H9 (cell line): Measurements from ENCODE around the gene MCL1. TPM values are rescaled to one million over a fixed set of nuclear protein-coding genes. Genes with fewer than 3 reads are reported as not detected.
"Not testable (repeated sequence)": the region's sequence is repeated elsewhere in the genome, so short reads cannot be mapped to it uniquely, and the experiment has no call there.

Experiments
- DNase-seq: peaks from one replicate; pipeline ENCODE4 v3.0.0-alpha.2; 2017
- H2AFZ ChIP-seq: one replicate; pipeline ENCODE4 v1.6.1; 2013; ENCODE audit warnings: mild to moderate bottlenecking, low read length, control low read depth, moderate library complexity
- H2AK5ac ChIP-seq: 2 replicates; pipeline ENCODE4 v1.6.1; 2013; ENCODE audit warnings: low read length, control low read depth, mixed read lengths; ENCODE audit not compliant: insufficient read length
- H2BK120ac ChIP-seq: one replicate; pipeline ENCODE4 v1.6.1; 2013; ENCODE audit warnings: low read depth, mild to moderate bottlenecking, low read length, control low read depth, inconsistent platforms; ENCODE audit not compliant: poor library complexity, severe bottlenecking
- H2BK12ac ChIP-seq: 2 replicates; pipeline ENCODE4 v1.6.1; 2013; ENCODE audit warnings: low read length, control low read depth, mixed read lengths, low read depth; ENCODE audit not compliant: insufficient read length
- H2BK15ac ChIP-seq: 2 replicates; pipeline ENCODE4 v1.6.1; 2013; ENCODE audit warnings: low read depth, low read length, control low read depth
- H2BK20ac ChIP-seq: one replicate; pipeline ENCODE4 v1.6.1; 2013; ENCODE audit warnings: low read depth, mild to moderate bottlenecking, low read length, control low read depth, inconsistent platforms; ENCODE audit not compliant: poor library complexity, severe bottlenecking
- H2BK5ac ChIP-seq: 2 replicates; pipeline ENCODE4 v1.6.1; 2013; ENCODE audit warnings: low read length, control low read depth, mixed read lengths; ENCODE audit not compliant: insufficient read length
- H3K14ac ChIP-seq: 2 replicates; pipeline ENCODE4 v1.6.1; 2013; ENCODE audit warnings: low read length, control low read depth; ENCODE audit not compliant: insufficient read depth
- H3K18ac ChIP-seq: 2 replicates; pipeline ENCODE4 v1.6.1; 2013; ENCODE audit warnings: low read depth, mild to moderate bottlenecking, mixed read lengths, low read length, control low read depth; ENCODE audit not compliant: insufficient read length
- H3K23ac ChIP-seq: 2 replicates; pipeline ENCODE4 v1.6.1; 2013; ENCODE audit warnings: low read length, control low read depth, mixed read lengths, low read depth; ENCODE audit not compliant: insufficient read length
- H3K23me2 ChIP-seq: 2 replicates; pipeline ENCODE4 v1.6.1; 2013; ENCODE audit warnings: low read depth, mild to moderate bottlenecking, mixed read lengths, low read length, control low read depth; ENCODE audit not compliant: insufficient read length, poor library complexity, severe bottlenecking
- H3K27ac ChIP-seq: 2 replicates; pipeline ENCODE4 v1.5.1; 2013; ENCODE audit warnings: low read length, control low read depth, mixed read lengths, low read depth; ENCODE audit not compliant: insufficient read length
- H3K27me3 ChIP-seq: 2 replicates; pipeline ENCODE4 v1.6.1; 2013; ENCODE audit warnings: low read length, control low read depth, inconsistent platforms; ENCODE audit not compliant: insufficient read depth
- H3K4ac ChIP-seq: 2 replicates; pipeline ENCODE4 v1.6.1; 2013; ENCODE audit warnings: low read depth, mild to moderate bottlenecking, control low read depth, inconsistent platforms, low read length, moderate library complexity
- H3K4me1 ChIP-seq: 2 replicates; pipeline ENCODE4 v1.6.1; 2013; ENCODE audit warnings: low read length, control low read depth, inconsistent platforms; ENCODE audit not compliant: insufficient read depth
- H3K4me2 ChIP-seq: 2 replicates; pipeline ENCODE4 v1.6.1; 2013; ENCODE audit warnings: low read length, control low read depth, mixed read lengths; ENCODE audit not compliant: insufficient read length, insufficient read depth
- H3K56ac ChIP-seq: 2 replicates; pipeline ENCODE4 v1.6.1; 2013; ENCODE audit warnings: low read depth, mild to moderate bottlenecking, mixed read lengths, low read length, control low read depth; ENCODE audit not compliant: insufficient read length
- H3K79me1 ChIP-seq: 2 replicates; pipeline ENCODE4 v1.6.1; 2013; ENCODE audit warnings: low read depth, mild to moderate bottlenecking, moderate library complexity, low read length, control low read depth, inconsistent platforms; ENCODE audit not compliant: insufficient read depth, poor library complexity, severe bottlenecking
- H3K79me2 ChIP-seq: 2 replicates; pipeline ENCODE4 v1.6.1; 2013; ENCODE audit warnings: low read length, control low read depth, inconsistent platforms; ENCODE audit not compliant: insufficient read depth
- H3K9ac ChIP-seq: 2 replicates; pipeline ENCODE4 v1.6.1; 2013; ENCODE audit warnings: low read length, control low read depth, mixed read lengths; ENCODE audit not compliant: insufficient read length; ENCODE audit errors: extremely low read depth
- H3K9me3 ChIP-seq: one replicate; pipeline ENCODE4 v1.6.1; 2013; ENCODE audit warnings: low read depth, low read length, inconsistent platforms; ENCODE audit not compliant: control insufficient read depth
- H3T11ph ChIP-seq: one replicate; pipeline ENCODE4 v1.6.1; 2013; ENCODE audit warnings: mild to moderate bottlenecking, low read length, control low read depth, inconsistent platforms
- H4K20me1 ChIP-seq: one replicate; pipeline ENCODE4 v1.6.1; 2013; ENCODE audit not compliant: control insufficient read depth, insufficient read length, insufficient read depth
- H4K5ac ChIP-seq: 2 replicates; pipeline ENCODE4 v1.6.1; 2013; ENCODE audit warnings: low read depth, mild to moderate bottlenecking, mixed read lengths, low read length, control low read depth; ENCODE audit not compliant: insufficient read length
- H4K8ac ChIP-seq: replicated peaks from 2 replicates; pipeline ENCODE4 v1.6.1; 2013; ENCODE audit warnings: low read length, control low read depth, mixed read lengths, low read depth; ENCODE audit not compliant: insufficient read length
- H4K91ac ChIP-seq: 2 replicates; pipeline ENCODE4 v1.6.1; 2013; ENCODE audit warnings: low read depth, mild to moderate bottlenecking, moderate library complexity, mixed read lengths, low read length, control low read depth; ENCODE audit not compliant: insufficient read length
- H3K27ac Mint-ChIP-seq, 3 experiments: 2 replicates in 2 of 3; 3 replicates in 1 of 3; pipeline ENCODE4 v1.8.0; 2020 to 2021; ENCODE audit warnings: mixed read lengths in 3 of 3, mild to moderate bottlenecking in 1 of 3, moderate library complexity in 1 of 3
- H3K27me3 Mint-ChIP-seq: 2 replicates; pipeline ENCODE4 v1.8.0; 2021; ENCODE audit warnings: low read depth, mild to moderate bottlenecking, moderate library complexity, mixed read lengths
- H3K36me3 Mint-ChIP-seq, 3 experiments: 2 replicates in 2 of 3; 3 replicates in 1 of 3; pipeline ENCODE4 v1.8.0; 2020 to 2021; ENCODE audit warnings: low read depth in 3 of 3, mixed read lengths in 3 of 3; ENCODE audit not compliant: insufficient read depth in 1 of 3
- H3K4me1 Mint-ChIP-seq, 2 experiments: 2 replicates each; pipeline ENCODE4 v1.8.0; 2020; ENCODE audit warnings: mixed read lengths in 2 of 2
- H3K4me3 Mint-ChIP-seq, 2 experiments: 2 replicates in 1 of 2; 3 replicates in 1 of 2; pipeline ENCODE4 v1.8.0; 2020 to 2021; ENCODE audit warnings: mild to moderate bottlenecking in 2 of 2, mixed read lengths in 2 of 2, moderate library complexity in 1 of 2
- H3K9me3 Mint-ChIP-seq, 2 experiments: 2 replicates in 1 of 2; 3 replicates in 1 of 2; pipeline ENCODE4 v1.8.0; 2020; ENCODE audit warnings: mild to moderate bottlenecking in 2 of 2, mixed read lengths in 2 of 2, moderate library complexity in 1 of 2
- CTCF ChIP-seq: fragments of 200-600 bp; sonication (generic); conservative IDR thresholded peaks from 3 replicates; pipeline ENCODE4 v1.8.0; 2021; ENCODE audit warnings: antibody characterized with exemption, mild to moderate bottlenecking
- WGBS: extraction: QIAGEN DNeasy Blood & Tissue Kit; methylation state at CpG from one replicate; pipeline ENCODE4 v1.1.7; 2013; ENCODE audit warnings: missing lambda C conversion rate, low lambda C conversion rate, mixed read lengths; ENCODE audit not compliant: insufficient read length; ENCODE audit errors: extremely low coverage; 5-methylcytosine and 5-hydroxymethylcytosine counted together
- total RNA-seq: library from RNA; stranded (reverse); gene quantifications from 2 replicates; pipeline ENCODE4 v1.2.1, GENCODE V29; 2021

The MCL1 gene
- total RNA-seq, 1 experiment from 2014 or later, result 247 TPM

GRCh38 chr1:150626150-150626549 lies 46.7 kb upstream of the MCL1 start:
- no peak for DNase-seq
- H4K5ac ChIP-seq, result no peak overlapping the region
- TF ChIP-seq CTCF, result no peak
- H3K14ac ChIP-seq, result no peak overlapping the region
- no peak overlapping the region for H3K27ac ChIP-seq
- H2BK12ac ChIP-seq, result no peak overlapping the region
- H4K20me1 ChIP-seq, result peaks cover 3% of the 10 kb centered on the region
- Mint-ChIP-seq H3K27me3 (no peaks in the 10 kb centered on the region), H3K9me3 (no peaks in the 10 kb centered on the region), H3K4me1 (peaks cover 21 to 25% of the 10 kb centered on the region in 2 experiments), H3K27ac (0 out of 7 replicates have a peak overlapping the region, but pooled peaks of 1 of the 3 experiments have one; percentile 19), H3K36me3 (peaks cover 47 to 72% (median 58%) of the 10 kb centered on the region in 3 experiments), H3K4me3 (no peak overlapping the region)
- H3K18ac ChIP-seq, result no peak overlapping the region
- H3K79me1 ChIP-seq, result no peaks in the 10 kb centered on the region
- no peak overlapping the region for H3K9ac ChIP-seq
- no peak overlapping the region for H2BK20ac ChIP-seq
- no peak overlapping the region for H2BK120ac ChIP-seq
- H2AFZ ChIP-seq, result no peak overlapping the region
- H3K56ac ChIP-seq, result no peak overlapping the region
- peaks cover 1% of the 10 kb centered on the region; the same call in 1 of the 2 replicates for H3K27me3 ChIP-seq
- no peak overlapping the region for H3K4ac ChIP-seq
- H3K4me1 ChIP-seq, result peaks cover 3% of the 10 kb centered on the region; the same call in 1 of the 2 replicates
- H3K23ac ChIP-seq, result no peak overlapping the region
- H3T11ph ChIP-seq, result no peak overlapping the region
- no peak overlapping the region for H2AK5ac ChIP-seq
- no peak overlapping the region for H4K8ac ChIP-seq
- no CpG with 5 or more reads among the region's 2 CpGs for WGBS
- no peak overlapping the region for H2BK5ac ChIP-seq
- H3K9me3 ChIP-seq, result no peaks in the 10 kb centered on the region
- H3K4me2 ChIP-seq, result no peak overlapping the region
- H3K23me2 ChIP-seq, result no peaks in the 10 kb centered on the region
- peaks cover 13% of the 10 kb centered on the region; the same call in 1 of the 2 replicates for H3K79me2 ChIP-seq
- H2BK15ac ChIP-seq, result no peak overlapping the region
- no peak overlapping the region for H4K91ac ChIP-seq

GRCh38 chr1:150624546-150624945 lies 45.1 kb upstream of the MCL1 start:
- H2AFZ ChIP-seq, H2BK20ac ChIP-seq, H2BK5ac ChIP-seq, H3K23ac ChIP-seq, H3K4ac ChIP-seq, H3K4me2 ChIP-seq, H4K20me1 ChIP-seq, H3K18ac ChIP-seq, H4K91ac ChIP-seq, H3K27me3 Mint-ChIP-seq, DNase-seq, H3K9ac ChIP-seq, H3T11ph ChIP-seq, H2BK15ac ChIP-seq, H3K4me3 Mint-ChIP-seq, H2BK120ac ChIP-seq, H2BK12ac ChIP-seq, H3K27me3 ChIP-seq, H3K27ac ChIP-seq, H3K9me3 ChIP-seq, H3K4me1 ChIP-seq, H3K23me2 ChIP-seq, H3K56ac ChIP-seq, H4K5ac ChIP-seq, H3K9me3 Mint-ChIP-seq, H3K79me1 ChIP-seq, H2AK5ac ChIP-seq, H3K14ac ChIP-seq, H4K8ac ChIP-seq: not testable (repeated sequence)
- H3K79me2 ChIP-seq, result peaks cover 10% of the 10 kb centered on the region; the same call in 1 of the 2 replicates
- Mint-ChIP-seq H3K4me1 (peaks cover 12 to 22% of the 10 kb centered on the region in 2 experiments), H3K36me3 (peaks cover 56 to 88% (median 74%) of the 10 kb centered on the region in 3 experiments), H3K27ac (peak overlapping the region; percentile 11 to 85 (median 21); a peak in 6 of 7 replicates)
- no CpG with 5 or more reads among the region's 1 CpG for WGBS
